ENCODE data around the gene PLIN4. TPM values are rescaled to one million over a fixed set of nuclear protein-coding genes. Genes with fewer than 3 reads are reported as not detected.

PLIN4 gene
- total and polyA plus RNA-seq, 2 donors (not counting 3 experiments of a cell fraction or from before 2014, with no cell fraction given) = 0.01 TPM; not detected in 1

DNA sequence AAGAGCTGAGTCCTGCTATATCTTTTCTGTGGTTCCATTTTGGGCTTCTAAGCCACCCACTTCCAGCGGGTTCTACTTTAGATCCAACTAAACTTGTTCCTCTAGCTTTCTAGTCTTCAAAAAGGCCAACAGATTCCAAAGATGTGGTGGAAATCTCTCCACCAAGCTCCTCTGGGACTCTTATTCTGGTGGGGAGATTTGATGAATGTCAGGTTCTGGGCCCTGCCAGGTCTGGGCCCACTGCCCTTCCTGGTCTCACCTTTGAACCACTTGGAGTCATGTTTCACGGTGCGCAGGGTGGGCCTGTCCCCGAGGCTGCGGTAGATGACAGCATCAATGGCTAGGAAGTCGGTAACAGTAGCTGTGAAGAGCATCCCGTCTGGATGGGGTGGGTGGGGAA is 36.4 kb upstream of the PLIN4 start:
- H3K9me1 ChIP-seq (replicated peaks; ENCODE audit: control insufficient read depth, extremely low read depth, insufficient read depth, low read length) = no peaks in the 10 kb centered on the region
- no peaks in the 10 kb centered on the region for H3K27me3 ChIP-seq (ENCODE audit: control insufficient read depth in 2 of 2, insufficient read depth in 2 of 2, low read length in 2 of 2)
- dilution Hi-C loops (cut with MboI; ENCODE audit: extremely low pct_ligation_motif_present, low sequenced_read_pairs) (no loop called here), intact Hi-C loops (cut with micrococcal nuclease) (loop anchor here (5.0 kb wide), 1 partner anchor 168 kb away; the partner anchor contains the start of gene DPP9)
- peaks cover 20% of the 10 kb centered on the region for H3K4me1 ChIP-seq (ENCODE audit: control insufficient read depth, extremely low read depth, insufficient read depth, low read length)
- no peak overlapping the region for H3K27ac ChIP-seq (ENCODE audit: insufficient read depth, low read depth, low read length)
- POLR2A ChIA-PET = no interaction called here
- H4K20me1 ChIP-seq (replicated peaks; ENCODE audit: control insufficient read depth, extremely low read depth, insufficient read depth, low read length) = no peaks in the 10 kb centered on the region
- no peak overlapping the region for H2AFZ ChIP-seq (ENCODE audit: low read depth, low read length)
- no peaks in the 10 kb centered on the region for H3K9me3 ChIP-seq (replicated peaks; ENCODE audit: control insufficient read depth, insufficient read depth, low read length)
- TF ChIP-seq JUN (IDR thresholded peaks at IDR 0.05; ENCODE audit: borderline replicate concordance, insufficient read depth, insufficient read length, low read depth) (no peak), MYC (IDR thresholded peaks at IDR 0.05; ENCODE audit: low read depth, low read length) (no peak), EZH2 (IDR thresholded peaks at IDR 0.05; ENCODE audit: borderline replicate concordance, low read depth, low read length, severe bottlenecking) (no peak), POLR2A (IDR thresholded peaks at IDR 0.05; ENCODE audit: low read depth, low read length) (no peak)
- TF ChIP-seq, protein P1, sequence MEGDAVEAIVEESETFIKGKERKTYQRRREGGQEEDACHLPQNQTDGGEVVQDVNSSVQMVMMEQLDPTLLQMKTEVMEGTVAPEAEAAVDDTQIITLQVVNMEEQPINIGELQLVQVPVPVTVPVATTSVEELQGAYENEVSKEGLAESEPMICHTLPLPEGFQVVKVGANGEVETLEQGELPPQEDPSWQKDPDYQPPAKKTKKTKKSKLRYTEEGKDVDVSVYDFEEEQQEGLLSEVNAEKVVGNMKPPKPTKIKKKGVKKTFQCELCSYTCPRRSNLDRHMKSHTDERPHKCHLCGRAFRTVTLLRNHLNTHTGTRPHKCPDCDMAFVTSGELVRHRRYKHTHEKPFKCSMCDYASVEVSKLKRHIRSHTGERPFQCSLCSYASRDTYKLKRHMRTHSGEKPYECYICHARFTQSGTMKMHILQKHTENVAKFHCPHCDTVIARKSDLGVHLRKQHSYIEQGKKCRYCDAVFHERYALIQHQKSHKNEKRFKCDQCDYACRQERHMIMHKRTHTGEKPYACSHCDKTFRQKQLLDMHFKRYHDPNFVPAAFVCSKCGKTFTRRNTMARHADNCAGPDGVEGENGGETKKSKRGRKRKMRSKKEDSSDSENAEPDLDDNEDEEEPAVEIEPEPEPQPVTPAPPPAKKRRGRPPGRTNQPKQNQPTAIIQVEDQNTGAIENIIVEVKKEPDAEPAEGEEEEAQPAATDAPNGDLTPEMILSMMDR (IDR thresholded peaks at IDR 0.05; ENCODE audit: extremely low read depth in 1 of 2, insufficient read depth in 1 of 2, low read depth in 1 of 2, low read length in 2 of 2) = no peak
- no peak overlapping the region for H3K9ac ChIP-seq (replicated peaks; ENCODE audit: extremely low read depth, insufficient read depth, low read length)
- peaks cover 20 to 55% of the 10 kb centered on the region in 2 experiments for H3K36me3 ChIP-seq (ENCODE audit: control insufficient read depth in 2 of 2, extremely low read depth in 1 of 2, insufficient read depth in 2 of 2, low read length in 2 of 2)
- BruUV-seq (replicated peaks) = no TSS peak
- no peak overlapping the region for H3K4me3 ChIP-seq (replicated peaks in 1 of 3; ENCODE audit: insufficient read depth in 1 of 3, low read depth in 1 of 3, low read length in 3 of 3)
- no peak overlapping the region for H3K4me2 ChIP-seq (ENCODE audit: insufficient read depth, low read length)
- FAIRE-seq = no peak
- H3K79me2 ChIP-seq (ENCODE audit: control insufficient read depth, insufficient read depth, low read length) = peaks cover 6% of the 10 kb centered on the region
- no peak for DNase-seq (ENCODE audit: low read depth, low spot score)
- CTCF ChIA-PET = no interaction called here

DNA sequence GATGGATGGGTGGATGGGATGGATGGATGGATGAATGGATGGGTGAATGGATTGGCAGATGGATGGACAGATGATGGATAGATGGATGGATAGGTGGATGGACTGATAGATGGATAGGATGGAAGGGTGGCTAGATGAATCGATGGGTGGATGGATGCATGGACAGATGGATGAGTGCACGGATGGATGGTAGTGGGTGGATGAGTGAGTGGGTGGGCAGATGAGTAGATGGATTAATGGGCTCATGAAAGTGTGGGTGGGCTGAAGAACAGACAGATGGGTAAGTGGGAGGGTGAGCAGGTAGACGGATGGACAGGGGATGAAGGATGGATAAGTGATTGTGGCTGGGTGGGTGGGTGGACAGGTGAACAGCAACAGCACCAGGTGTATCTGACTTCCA is 35.5 kb upstream of the PLIN4 start:
- Histone ChIP-seq H3K9ac (replicated peaks; ENCODE audit: extremely low read depth, insufficient read depth, low read length) (no peak overlapping the region), H3K79me2 (ENCODE audit: control insufficient read depth, insufficient read depth, low read length) (peaks cover 6% of the 10 kb centered on the region), H3K27ac (ENCODE audit: insufficient read depth, low read depth, low read length) (no peak overlapping the region), H4K20me1 (replicated peaks; ENCODE audit: control insufficient read depth, extremely low read depth, insufficient read depth, low read length) (no peaks in the 10 kb centered on the region), H3K4me2 (ENCODE audit: insufficient read depth, low read length) (no peak overlapping the region), H3K27me3 (ENCODE audit: control insufficient read depth in 2 of 2, insufficient read depth in 2 of 2, low read length in 2 of 2) (no peaks in the 10 kb centered on the region), H3K4me3 (replicated peaks in 1 of 3; ENCODE audit: insufficient read depth in 1 of 3, low read depth in 1 of 3, low read length in 3 of 3) (no peak overlapping the region), H3K4me1 (ENCODE audit: control insufficient read depth, extremely low read depth, insufficient read depth, low read length) (peaks cover 11% of the 10 kb centered on the region), H2AFZ (ENCODE audit: low read depth, low read length) (no peak overlapping the region), H3K9me3 (replicated peaks; ENCODE audit: control insufficient read depth, insufficient read depth, low read length) (no peaks in the 10 kb centered on the region), H3K36me3 (ENCODE audit: control insufficient read depth in 2 of 2, extremely low read depth in 1 of 2, insufficient read depth in 2 of 2, low read length in 2 of 2) (peaks cover 20 to 58% of the 10 kb centered on the region in 2 experiments), H3K9me1 (replicated peaks; ENCODE audit: control insufficient read depth, extremely low read depth, insufficient read depth, low read length) (no peaks in the 10 kb centered on the region)
- intact Hi-C loops (cut with micrococcal nuclease) = no loop called here
- CTCF ChIA-PET = no interaction called here
- FAIRE-seq (no peak), DNase-seq (ENCODE audit: low read depth, low spot score) (no peak)
- no TSS peak for BruUV-seq (replicated peaks)
- dilution Hi-C loops (cut with MboI; ENCODE audit: extremely low pct_ligation_motif_present, low sequenced_read_pairs) = no loop called here
- TF ChIP-seq FOS (IDR thresholded peaks at IDR 0.05; ENCODE audit: borderline replicate concordance, insufficient read depth, low read length) = no peak
- TF ChIP-seq POLR2A (IDR thresholded peaks at IDR 0.05; ENCODE audit: low read depth, low read length) = no peak
- no peak for TF ChIP-seq JUN (IDR thresholded peaks at IDR 0.05; ENCODE audit: borderline replicate concordance, insufficient read depth, insufficient read length, low read depth)
- TF ChIP-seq MAX (IDR thresholded peaks at IDR 0.05; ENCODE audit: insufficient read depth, insufficient read length) = no peak
- TF ChIP-seq GATA2 (IDR thresholded peaks at IDR 0.05; ENCODE audit: insufficient read depth, insufficient read length, low read depth, low read length) = no peak
- TF ChIP-seq MYC (IDR thresholded peaks at IDR 0.05; ENCODE audit: low read depth, low read length) = no peak
- TF ChIP-seq EZH2 (IDR thresholded peaks at IDR 0.05; ENCODE audit: borderline replicate concordance, low read depth, low read length, severe bottlenecking) = no peak
- TF ChIP-seq POLR2AphosphoS5 (IDR thresholded peaks at IDR 0.05; ENCODE audit: insufficient read depth, low read depth, low read length) = no peak
- TF ChIP-seq, protein P1 (IDR thresholded peaks at IDR 0.05; ENCODE audit: extremely low read depth in 1 of 2, insufficient read depth in 1 of 2, low read depth in 1 of 2, low read length in 2 of 2) = no peak
- POLR2A ChIA-PET = no interaction called here
